ENCODE measurements around the gene NUP214.
A peak's percentile ranks its signal among the peaks of the same experiment; 100 is the strongest.

NUP214 gene

GRCh38 chr9:131276891-131277286, 151.5 kb downstream of the NUP214 start:
- no peak for DNase-seq (ENCODE audit: low read depth in 3 of 3)

GRCh38 chr9:131277287-131277909, 152.0 kb downstream of the NUP214 start:
- DNase-seq (ENCODE audit: low read depth in 3 of 3): no peak

- DNase-seq (ENCODE audit: low read depth in 3 of 3): peak in 2 of 3 experiments; percentile 53 to 77
These were observed 152.7 kb downstream of the NUP214 start for GRCh38 chr9:131277910-131278701.

GRCh38 chr9:131278702-131279111, 153.3 kb downstream of the NUP214 start:
- no peak for DNase-seq (ENCODE audit: low read depth in 3 of 3)

GRCh38 chr9:131279196-131279862, 153.9 kb downstream of the NUP214 start:
- DNase-seq (ENCODE audit: low read depth in 3 of 3): no peak

- no peak for DNase-seq (ENCODE audit: low read depth in 3 of 3)
These were observed 154.6 kb downstream of the NUP214 start for GRCh38 chr9:131279863-131280570.

- DNase-seq (ENCODE audit: low read depth in 3 of 3): no peak
These were observed 155.3 kb downstream of the NUP214 start for GRCh38 chr9:131280660-131281059.

- DNase-seq (ENCODE audit: low read depth in 3 of 3): no peak
These were observed 156.0 kb downstream of the NUP214 start for GRCh38 chr9:131281119-131281965.

GRCh38 chr9:131282175-131282574, 156.8 kb downstream of the NUP214 start:
- no peak for DNase-seq (ENCODE audit: low read depth in 3 of 3)

- no peak for DNase-seq (ENCODE audit: low read depth in 3 of 3)
These were observed 157.5 kb downstream of the NUP214 start for GRCh38 chr9:131282688-131283422.
